NCI-H2196 treated with DMSO at 0.1 percent for 48 hours (cell line): ENCODE data around the gene GNA14.
"Not testable (repeated sequence)": the region's sequence is repeated elsewhere in the genome, so short reads cannot be mapped to it uniquely, and the experiment has no call there.

Source experiments
- DNase-seq: peaks from one replicate; lab custom pipeline; 2025; ENCODE audit not compliant: unreplicated experiment; lab: John Stamatoyannopoulos, UW

GNA14 gene

GRCh38 chr9:77421506-77422265, 226.4 kb downstream of the GNA14 start:
- no peak for DNase-seq

GRCh38 chr9:77420641-77421040, 227.5 kb downstream of the GNA14 start:
- DNase-seq: no peak

- no peak for DNase-seq
Measured at GRCh38 chr9:77418226-77418625, 229.9 kb downstream of the GNA14 start.

DNA sequence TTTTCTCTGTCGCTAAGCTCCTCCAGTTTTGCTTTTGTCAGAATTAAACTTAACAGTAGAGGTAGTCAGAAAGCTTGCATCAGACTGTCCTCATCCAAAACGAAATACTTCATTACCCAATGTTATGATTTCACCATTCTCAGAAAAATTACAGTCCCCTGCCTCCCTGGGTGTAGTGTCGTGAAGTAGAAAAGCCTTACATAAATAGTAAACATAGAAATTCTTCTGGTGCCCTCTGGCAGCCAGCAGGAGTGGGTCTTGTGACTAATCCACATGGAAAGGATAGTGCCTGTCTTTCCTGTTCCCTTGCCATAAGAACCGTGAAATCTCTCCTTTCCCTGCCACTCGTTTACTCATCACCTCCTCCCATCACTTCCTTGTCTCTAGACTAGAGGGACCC, 230.6 kb downstream of the GNA14 start:
- DNase-seq: no peak

- DNase-seq: not testable (repeated sequence)
Measured at GRCh38 chr9:77408521-77408920, 239.6 kb downstream of the GNA14 start.

DNA sequence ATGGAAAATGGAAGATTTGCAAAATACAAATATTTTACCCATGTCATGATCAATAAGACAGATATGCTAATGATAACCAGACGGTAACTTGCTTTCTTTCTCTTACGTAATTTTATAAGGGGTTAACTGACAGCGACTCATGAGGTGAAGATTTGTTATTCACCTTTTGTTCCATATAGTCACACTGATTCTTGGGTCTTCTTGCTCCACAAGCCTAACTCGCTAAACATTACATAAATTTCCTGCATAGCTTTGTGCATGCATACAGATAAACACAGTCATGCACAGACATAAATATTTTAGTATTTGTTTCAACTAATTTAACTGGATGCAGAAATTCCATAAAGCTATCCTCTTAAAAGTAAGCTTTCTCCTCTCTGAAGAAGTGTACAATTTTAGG, 244.9 kb downstream of the GNA14 start:
- DNase-seq: no peak

GRCh38 chr9:77402286-77402685, 245.8 kb downstream of the GNA14 start:
- DNase-seq: no peak

DNA sequence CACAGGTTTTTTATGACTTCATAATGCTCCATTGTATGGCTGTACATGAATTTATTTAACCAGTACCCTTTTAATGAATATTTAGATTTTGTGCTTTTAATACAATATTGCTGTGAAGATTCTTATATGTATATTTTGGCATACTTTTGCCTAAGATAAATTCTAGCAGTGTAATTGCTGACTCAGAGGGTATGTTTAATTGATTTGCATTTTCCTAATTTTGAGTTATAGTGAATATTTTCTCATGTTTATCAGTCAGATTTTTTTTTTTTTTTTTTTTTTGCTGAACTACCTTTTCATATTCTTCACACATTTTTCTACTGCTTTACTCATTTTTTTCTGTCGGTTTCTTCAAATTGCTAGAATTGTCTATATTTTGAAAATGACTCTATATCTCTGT, 248.2 kb downstream of the GNA14 start:
- DNase-seq: no peak

- DNase-seq: not testable (repeated sequence)
Measured at GRCh38 chr9:77398581-77398980, 249.5 kb downstream of the GNA14 start.

DNA sequence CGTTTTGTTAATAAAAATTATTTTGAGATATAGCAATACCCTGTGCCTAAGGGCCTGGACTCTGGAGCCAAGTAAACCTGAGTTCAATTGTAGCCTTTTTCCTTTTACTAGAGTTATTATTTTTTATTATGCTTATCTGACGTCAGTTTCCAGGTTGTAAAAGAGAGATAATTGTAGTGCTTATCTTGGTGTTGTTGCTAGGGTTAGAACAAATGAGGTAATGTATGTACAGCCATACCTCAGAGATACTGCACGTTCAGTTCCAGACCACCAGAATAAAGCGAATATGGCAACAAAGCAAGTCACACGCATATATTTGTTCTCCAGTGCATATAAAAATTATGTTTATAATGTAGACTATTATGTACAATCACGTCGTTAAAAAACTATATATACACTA, 255.8 kb downstream of the GNA14 start:
- no peak for DNase-seq

GRCh38 chr9:77391834-77392233, 256.3 kb downstream of the GNA14 start:
- no peak for DNase-seq

DNA sequence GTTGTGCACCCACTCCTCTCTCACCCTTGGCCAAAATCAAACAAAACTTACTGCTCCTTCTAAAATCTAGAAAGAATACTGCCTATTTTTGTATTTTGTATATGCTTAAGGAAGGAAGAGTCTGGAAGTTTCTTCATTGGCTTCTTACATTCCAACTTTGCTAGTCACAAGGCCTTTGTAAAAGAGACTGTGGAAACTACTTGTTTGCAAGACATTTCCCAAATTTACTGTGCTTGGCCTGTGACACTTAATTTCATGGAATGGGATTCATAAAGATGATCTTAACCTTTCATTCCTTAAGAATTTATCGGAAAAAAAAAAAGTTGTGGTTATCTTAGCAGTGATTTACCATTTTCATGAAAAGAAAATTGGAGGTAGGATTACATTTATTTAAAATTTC, 261.9 kb downstream of the GNA14 start:
- DNase-seq: no peak

DNA sequence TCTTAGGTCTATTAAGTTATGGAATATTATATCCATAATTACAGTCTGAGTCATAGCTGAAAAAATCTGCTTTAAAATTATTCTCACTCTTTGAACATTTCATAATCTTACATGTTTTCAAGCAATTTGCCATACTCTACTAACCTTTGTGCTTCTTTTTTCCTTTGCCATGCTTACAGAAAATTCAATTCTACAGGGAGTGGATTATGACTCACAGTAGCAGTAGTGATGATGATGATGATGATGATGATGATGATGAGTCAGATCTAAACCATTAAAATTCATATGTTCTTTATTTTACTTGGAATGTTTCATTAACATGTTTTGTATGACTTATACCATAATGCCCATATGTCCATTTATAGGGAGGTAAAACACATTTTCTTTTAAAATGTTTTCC, 263.7 kb downstream of the GNA14 start:
- no peak for DNase-seq

DNA sequence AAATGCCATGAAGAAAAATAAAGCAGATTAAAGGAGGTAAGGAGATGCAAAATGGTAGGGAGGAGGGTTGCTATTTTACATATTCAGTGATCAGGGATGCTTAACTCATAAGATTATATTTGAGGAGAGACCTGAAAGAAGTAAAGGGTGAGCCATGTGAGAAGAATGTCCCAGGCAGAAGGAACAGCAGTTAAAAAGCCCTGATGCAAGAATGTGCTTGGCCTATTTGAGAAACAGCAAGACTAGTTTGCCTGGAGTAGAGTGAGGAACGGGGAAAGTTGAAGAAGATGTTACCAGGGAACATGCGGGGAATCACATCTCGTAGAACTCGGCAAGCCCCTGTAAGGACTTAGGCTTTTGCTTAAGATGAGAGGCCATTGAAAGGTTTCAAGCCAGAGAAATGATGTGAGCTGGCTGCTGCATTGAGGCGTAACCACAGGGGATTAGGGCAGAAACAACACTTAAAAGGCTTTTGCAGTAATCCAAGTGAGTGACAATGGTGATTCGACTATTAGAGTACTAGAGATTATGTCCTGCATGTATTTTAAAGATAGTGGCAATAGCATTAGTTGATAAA, 272.1 kb downstream of the GNA14 start:
- no peak for DNase-seq

GRCh38 chr9:77374266-77374665, 273.9 kb downstream of the GNA14 start:
- no peak for DNase-seq
